GM12865 (cell line): ENCODE measurements around the gene HS6ST3.

Source experiments
- DNase-seq: peaks from one replicate; pipeline ENCODE4 v3.0.0; 2010; ENCODE audit warnings: low read depth
- H3K4me3 ChIP-seq: 2 replicates; pipeline ENCODE4 v1.5.1; 2011; ENCODE audit warnings: mild to moderate bottlenecking, low read depth, low read length, control low read depth
- TF ChIP-seq, protein P1 (sequence below): IDR thresholded peaks from 2 replicates; pipeline ENCODE4 v1.5.1; 2011; ENCODE audit warnings: low read length, control low read depth, low read depth, inconsistent platforms; ENCODE audit not compliant: insufficient read depth; ENCODE audit errors: missing control alignments

Gene HS6ST3

DNA sequence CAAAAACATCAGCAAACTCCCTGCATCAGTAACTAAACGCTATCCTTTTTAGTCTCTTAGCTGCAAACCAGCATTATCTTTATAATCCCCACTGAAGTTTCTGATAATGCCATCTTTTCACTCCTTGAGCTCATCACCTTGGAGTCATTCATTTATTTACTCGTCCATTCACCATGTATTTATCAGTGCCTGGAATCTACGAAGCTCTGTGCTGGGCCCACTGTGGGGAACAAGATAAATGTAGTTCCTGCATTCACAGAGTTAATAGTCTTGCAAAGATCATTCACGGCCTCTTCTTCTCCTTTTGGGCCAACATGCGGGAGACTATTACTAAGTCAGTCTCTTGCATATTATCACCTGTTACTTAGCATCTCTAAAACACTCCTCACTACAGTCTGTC is 89.4 kb downstream of the HS6ST3 start:
- no peak for DNase-seq
- TF ChIP-seq, protein P1, sequence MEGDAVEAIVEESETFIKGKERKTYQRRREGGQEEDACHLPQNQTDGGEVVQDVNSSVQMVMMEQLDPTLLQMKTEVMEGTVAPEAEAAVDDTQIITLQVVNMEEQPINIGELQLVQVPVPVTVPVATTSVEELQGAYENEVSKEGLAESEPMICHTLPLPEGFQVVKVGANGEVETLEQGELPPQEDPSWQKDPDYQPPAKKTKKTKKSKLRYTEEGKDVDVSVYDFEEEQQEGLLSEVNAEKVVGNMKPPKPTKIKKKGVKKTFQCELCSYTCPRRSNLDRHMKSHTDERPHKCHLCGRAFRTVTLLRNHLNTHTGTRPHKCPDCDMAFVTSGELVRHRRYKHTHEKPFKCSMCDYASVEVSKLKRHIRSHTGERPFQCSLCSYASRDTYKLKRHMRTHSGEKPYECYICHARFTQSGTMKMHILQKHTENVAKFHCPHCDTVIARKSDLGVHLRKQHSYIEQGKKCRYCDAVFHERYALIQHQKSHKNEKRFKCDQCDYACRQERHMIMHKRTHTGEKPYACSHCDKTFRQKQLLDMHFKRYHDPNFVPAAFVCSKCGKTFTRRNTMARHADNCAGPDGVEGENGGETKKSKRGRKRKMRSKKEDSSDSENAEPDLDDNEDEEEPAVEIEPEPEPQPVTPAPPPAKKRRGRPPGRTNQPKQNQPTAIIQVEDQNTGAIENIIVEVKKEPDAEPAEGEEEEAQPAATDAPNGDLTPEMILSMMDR = no peak
- no peak overlapping the region for H3K4me3 ChIP-seq

DNA sequence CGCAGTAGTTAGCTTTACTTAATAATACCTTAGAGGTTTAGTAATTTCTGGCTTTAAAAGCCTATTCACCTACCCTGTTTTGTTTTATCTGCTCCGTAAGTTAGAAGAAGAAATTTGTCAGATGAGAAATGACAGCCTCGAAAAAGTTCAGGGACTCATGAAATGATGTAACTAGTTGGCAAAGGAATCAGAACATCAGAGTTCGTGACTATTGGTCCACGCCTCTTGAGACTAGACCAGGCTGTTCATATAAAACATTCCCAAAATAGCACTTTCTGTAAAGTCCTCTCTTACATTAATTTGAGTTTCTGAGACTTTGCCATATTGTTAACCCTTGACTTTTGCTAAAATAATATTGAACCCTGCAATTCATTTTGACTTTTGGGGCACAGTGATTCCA is 92.0 kb downstream of the HS6ST3 start:
- no peak for DNase-seq
- no peak overlapping the region for H3K4me3 ChIP-seq
- TF ChIP-seq, protein P1 = no peak

DNA sequence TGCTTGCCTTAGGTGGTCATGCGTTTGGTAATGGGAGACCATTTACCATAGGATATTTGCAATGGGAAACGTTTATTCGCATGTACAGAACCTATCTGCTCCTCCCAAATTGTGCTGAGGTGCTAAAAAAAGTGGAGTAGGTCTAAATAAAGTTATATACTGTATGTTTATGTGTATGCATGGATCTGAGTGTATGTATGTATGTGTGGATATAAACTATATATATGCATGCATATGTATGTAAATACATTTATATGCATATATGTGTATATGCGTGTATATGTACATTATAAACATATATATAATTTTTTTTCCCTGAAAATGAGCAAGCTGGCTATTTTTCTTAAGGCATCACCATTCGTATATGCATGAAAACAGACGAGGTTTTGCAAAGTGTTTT is 95.9 kb downstream of the HS6ST3 start:
- DNase-seq = no peak
- TF ChIP-seq, protein P1 = no peak
- no peak overlapping the region for H3K4me3 ChIP-seq

DNA sequence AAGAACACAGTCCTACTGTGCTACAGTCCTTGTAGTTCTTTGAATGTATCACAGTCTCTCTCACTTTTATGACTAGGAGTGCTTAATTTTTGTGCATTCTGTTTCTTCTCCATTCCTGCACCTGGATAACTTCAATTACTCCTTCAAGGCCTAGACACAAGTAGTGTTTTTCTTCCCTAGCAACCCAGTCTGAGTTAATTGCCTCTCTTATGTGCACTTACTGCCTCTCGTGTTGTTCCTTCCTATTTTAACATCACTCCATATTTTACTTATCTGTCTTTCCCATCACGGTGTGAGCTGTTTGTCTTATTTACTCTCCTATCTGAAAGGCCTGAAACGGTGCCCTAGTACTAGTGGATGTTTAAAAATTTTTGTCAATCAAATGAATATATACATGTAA is 101.5 kb downstream of the HS6ST3 start:
- no peak overlapping the region for H3K4me3 ChIP-seq
- DNase-seq = no peak
- TF ChIP-seq, protein P1 = no peak

DNA sequence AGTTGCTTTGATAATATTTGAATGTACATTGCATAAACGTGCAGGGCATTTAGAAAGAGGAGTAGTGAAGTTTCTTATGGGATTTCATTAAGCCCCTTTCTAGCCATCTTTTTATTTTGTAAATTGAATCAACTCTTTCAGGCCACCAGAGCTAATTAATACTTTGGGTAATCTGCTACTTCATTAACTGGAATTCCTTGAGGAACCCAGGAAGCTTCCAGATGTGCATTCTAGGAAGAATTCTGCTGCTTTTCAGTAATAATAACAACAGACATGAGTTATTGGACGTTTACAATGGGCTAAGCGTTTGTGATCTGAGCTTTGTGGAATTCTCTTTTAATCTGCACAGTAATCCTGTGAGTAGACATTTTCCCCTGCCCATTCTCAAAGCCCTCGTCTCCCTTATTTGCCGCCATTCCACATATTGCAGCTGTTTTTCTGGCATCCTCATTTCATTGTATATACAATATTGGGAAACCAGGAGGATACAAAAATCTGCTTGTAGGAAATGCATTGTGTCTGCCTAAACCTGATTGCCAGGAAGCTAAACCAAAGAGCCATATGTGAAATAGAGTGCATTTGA is 103.9 kb downstream of the HS6ST3 start:
- no peak for DNase-seq
- TF ChIP-seq, protein P1 = no peak
- no peak overlapping the region for H3K4me3 ChIP-seq

DNA sequence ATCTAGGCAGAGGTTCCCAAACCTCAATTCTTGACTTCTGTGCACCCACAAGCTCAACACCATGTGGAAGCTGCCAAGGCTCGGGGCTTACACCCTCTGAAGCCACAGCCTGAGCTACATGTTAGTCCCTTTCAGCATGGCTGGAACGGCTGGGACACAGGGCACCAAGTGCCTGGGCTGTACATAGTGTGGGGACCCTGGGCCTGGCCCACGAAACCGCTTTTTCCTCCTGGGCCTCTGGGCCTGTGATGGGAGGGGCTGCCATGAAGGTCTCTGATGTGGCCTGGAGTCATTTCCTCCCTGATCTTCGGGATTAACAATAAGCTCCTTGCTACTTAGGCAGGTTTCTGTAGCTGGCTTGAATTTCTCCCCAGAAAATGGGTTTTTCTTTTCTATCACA is 108.1 kb downstream of the HS6ST3 start:
- TF ChIP-seq, protein P1 = no peak
- H3K4me3 ChIP-seq = no peak overlapping the region
- DNase-seq = no peak

DNA sequence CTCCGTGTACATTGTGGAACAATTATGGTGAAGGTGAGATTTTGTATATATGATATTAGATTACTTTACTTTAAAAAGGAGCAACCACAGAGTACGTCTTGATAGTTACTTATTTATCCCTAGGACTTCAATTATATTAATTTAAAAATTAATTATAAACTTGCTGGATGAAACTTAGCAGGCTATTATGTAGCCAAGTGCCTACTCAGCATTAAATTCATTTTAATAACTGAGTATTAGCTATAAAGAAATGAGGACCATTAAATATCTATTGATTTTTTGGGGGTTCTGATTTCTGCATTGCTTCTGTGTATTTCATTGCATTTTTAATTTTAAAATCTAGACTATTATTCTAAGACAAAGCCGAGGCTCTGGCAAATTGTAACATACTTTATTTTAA is 109.4 kb downstream of the HS6ST3 start:
- TF ChIP-seq, protein P1 = no peak
- no peak overlapping the region for H3K4me3 ChIP-seq
- DNase-seq = no peak
